Neural cell (in vitro differentiated cells): ENCODE data around the gene PPP2R1A.

Experiments
- EP300 ChIP-seq: fragments of 450-650 bp; conservative IDR thresholded peaks from 2 replicates; pipeline ENCODE4 v1.6.1; 2014; ENCODE audit warnings: antibody characterized with exemption, mild to moderate bottlenecking, moderate library complexity; ENCODE audit not compliant: poor library complexity, severe bottlenecking
- EZH2 ChIP-seq: fragments of 200-600, 300-800 bp; shearing (Covaris generic), sonication (generic); IDR thresholded peaks from 2 replicates; pipeline ENCODE4 v1.6.1; 2014; ENCODE audit warnings: antibody characterized with exemption, low read length, borderline replicate concordance, mild to moderate bottlenecking; ENCODE audit not compliant: insufficient read depth, poor library complexity, severe bottlenecking
- MXI1 ChIP-seq: fragments of 450-650 bp; conservative IDR thresholded peaks from 2 replicates; pipeline ENCODE4 v1.6.1; 2014; ENCODE audit warnings: antibody characterized with exemption, mild to moderate bottlenecking; ENCODE audit not compliant: poor library complexity, severe bottlenecking
- POLR2AphosphoS5 ChIP-seq: IDR thresholded peaks from 2 replicates; pipeline ENCODE4 v1.6.1; 2012
- RAD21 ChIP-seq: fragments of 450-650 bp; conservative IDR thresholded peaks from 2 replicates; pipeline ENCODE4 v1.6.1; 2014; ENCODE audit warnings: antibody characterized with exemption, mild to moderate bottlenecking, moderate library complexity
- SMC3 ChIP-seq: fragments of 450-650 bp; conservative IDR thresholded peaks from 2 replicates; pipeline ENCODE4 v1.6.1; 2014; ENCODE audit warnings: antibody characterized with exemption, mild to moderate bottlenecking, moderate library complexity; ENCODE audit not compliant: poor library complexity
- TAF1 ChIP-seq: IDR thresholded peaks from 2 replicates; pipeline ENCODE4 v1.6.1; 2012; ENCODE audit warnings: low read depth
- TF ChIP-seq, protein P1 (sequence below): fragments of 450-650 bp; IDR thresholded peaks from 2 replicates; pipeline ENCODE4 v1.5.1; 2014; ENCODE audit warnings: antibody characterized with exemption, mild to moderate bottlenecking, moderate library complexity; ENCODE audit not compliant: poor library complexity, severe bottlenecking
- TF ChIP-seq, protein P2 (sequence below): IDR thresholded peaks from 2 replicates; pipeline ENCODE4 v1.6.1; 2012; ENCODE audit warnings: borderline replicate concordance

DNA sequence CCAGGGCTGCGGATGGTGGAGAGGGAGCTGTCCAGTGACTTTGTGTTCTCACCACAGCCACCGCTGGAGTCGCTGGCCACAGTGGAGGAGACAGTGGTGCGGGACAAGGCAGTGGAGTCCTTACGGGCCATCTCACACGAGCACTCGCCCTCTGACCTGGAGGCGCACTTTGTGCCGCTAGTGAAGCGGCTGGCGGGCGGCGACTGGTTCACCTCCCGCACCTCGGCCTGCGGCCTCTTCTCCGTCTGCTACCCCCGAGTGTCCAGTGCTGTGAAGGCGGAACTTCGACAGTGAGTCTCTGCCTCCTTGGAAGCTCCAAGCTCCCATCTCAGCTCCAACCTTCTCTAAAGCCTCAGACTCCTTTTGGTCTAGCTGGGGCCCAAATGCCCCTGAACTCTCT lies 21.4 kb downstream of the PPP2R1A start:
- TF ChIP-seq TAF1 (no peak), EP300 (no peak), MXI1 (no peak), POLR2AphosphoS5 (no peak), EZH2 (no peak), RAD21 (no peak), SMC3 (no peak)
- TF ChIP-seq, protein P1, sequence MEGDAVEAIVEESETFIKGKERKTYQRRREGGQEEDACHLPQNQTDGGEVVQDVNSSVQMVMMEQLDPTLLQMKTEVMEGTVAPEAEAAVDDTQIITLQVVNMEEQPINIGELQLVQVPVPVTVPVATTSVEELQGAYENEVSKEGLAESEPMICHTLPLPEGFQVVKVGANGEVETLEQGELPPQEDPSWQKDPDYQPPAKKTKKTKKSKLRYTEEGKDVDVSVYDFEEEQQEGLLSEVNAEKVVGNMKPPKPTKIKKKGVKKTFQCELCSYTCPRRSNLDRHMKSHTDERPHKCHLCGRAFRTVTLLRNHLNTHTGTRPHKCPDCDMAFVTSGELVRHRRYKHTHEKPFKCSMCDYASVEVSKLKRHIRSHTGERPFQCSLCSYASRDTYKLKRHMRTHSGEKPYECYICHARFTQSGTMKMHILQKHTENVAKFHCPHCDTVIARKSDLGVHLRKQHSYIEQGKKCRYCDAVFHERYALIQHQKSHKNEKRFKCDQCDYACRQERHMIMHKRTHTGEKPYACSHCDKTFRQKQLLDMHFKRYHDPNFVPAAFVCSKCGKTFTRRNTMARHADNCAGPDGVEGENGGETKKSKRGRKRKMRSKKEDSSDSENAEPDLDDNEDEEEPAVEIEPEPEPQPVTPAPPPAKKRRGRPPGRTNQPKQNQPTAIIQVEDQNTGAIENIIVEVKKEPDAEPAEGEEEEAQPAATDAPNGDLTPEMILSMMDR = no peak
- TF ChIP-seq, protein P2, sequence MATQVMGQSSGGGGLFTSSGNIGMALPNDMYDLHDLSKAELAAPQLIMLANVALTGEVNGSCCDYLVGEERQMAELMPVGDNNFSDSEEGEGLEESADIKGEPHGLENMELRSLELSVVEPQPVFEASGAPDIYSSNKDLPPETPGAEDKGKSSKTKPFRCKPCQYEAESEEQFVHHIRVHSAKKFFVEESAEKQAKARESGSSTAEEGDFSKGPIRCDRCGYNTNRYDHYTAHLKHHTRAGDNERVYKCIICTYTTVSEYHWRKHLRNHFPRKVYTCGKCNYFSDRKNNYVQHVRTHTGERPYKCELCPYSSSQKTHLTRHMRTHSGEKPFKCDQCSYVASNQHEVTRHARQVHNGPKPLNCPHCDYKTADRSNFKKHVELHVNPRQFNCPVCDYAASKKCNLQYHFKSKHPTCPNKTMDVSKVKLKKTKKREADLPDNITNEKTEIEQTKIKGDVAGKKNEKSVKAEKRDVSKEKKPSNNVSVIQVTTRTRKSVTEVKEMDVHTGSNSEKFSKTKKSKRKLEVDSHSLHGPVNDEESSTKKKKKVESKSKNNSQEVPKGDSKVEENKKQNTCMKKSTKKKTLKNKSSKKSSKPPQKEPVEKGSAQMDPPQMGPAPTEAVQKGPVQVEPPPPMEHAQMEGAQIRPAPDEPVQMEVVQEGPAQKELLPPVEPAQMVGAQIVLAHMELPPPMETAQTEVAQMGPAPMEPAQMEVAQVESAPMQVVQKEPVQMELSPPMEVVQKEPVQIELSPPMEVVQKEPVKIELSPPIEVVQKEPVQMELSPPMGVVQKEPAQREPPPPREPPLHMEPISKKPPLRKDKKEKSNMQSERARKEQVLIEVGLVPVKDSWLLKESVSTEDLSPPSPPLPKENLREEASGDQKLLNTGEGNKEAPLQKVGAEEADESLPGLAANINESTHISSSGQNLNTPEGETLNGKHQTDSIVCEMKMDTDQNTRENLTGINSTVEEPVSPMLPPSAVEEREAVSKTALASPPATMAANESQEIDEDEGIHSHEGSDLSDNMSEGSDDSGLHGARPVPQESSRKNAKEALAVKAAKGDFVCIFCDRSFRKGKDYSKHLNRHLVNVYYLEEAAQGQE = no peak
